NB4 (cell line): ENCODE measurements around the gene ZMAT5.

Experiments
- MAX ChIP-seq: IDR thresholded peaks from 2 replicates; pipeline ENCODE4 v1.6.1; 2011; ENCODE audit warnings: low read depth, low read length
- POLR2A ChIP-seq: IDR thresholded peaks from 2 replicates; pipeline ENCODE4 v1.6.1; 2011; ENCODE audit warnings: mild to moderate bottlenecking; ENCODE audit not compliant: insufficient read length; ENCODE audit errors: extremely low read depth
- TF ChIP-seq, protein P1 (sequence below): IDR thresholded peaks from one replicate; pipeline ENCODE4 v1.5.1; 2012; ENCODE audit warnings: low read depth, low read length

- TF ChIP-seq, protein P1, sequence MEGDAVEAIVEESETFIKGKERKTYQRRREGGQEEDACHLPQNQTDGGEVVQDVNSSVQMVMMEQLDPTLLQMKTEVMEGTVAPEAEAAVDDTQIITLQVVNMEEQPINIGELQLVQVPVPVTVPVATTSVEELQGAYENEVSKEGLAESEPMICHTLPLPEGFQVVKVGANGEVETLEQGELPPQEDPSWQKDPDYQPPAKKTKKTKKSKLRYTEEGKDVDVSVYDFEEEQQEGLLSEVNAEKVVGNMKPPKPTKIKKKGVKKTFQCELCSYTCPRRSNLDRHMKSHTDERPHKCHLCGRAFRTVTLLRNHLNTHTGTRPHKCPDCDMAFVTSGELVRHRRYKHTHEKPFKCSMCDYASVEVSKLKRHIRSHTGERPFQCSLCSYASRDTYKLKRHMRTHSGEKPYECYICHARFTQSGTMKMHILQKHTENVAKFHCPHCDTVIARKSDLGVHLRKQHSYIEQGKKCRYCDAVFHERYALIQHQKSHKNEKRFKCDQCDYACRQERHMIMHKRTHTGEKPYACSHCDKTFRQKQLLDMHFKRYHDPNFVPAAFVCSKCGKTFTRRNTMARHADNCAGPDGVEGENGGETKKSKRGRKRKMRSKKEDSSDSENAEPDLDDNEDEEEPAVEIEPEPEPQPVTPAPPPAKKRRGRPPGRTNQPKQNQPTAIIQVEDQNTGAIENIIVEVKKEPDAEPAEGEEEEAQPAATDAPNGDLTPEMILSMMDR = no peak
- TF ChIP-seq POLR2A = no peak
- TF ChIP-seq MAX = no peak
Observed at GRCh38 chr22:29702931-29703501, 63.8 kb downstream of the ZMAT5 start.
